ENCODE data around the gene MMAA.
"Not testable (repeated sequence)": the region's sequence is repeated elsewhere in the genome, so short reads cannot be mapped to it uniquely, and the experiment has no call there.

The MMAA gene

DNA sequence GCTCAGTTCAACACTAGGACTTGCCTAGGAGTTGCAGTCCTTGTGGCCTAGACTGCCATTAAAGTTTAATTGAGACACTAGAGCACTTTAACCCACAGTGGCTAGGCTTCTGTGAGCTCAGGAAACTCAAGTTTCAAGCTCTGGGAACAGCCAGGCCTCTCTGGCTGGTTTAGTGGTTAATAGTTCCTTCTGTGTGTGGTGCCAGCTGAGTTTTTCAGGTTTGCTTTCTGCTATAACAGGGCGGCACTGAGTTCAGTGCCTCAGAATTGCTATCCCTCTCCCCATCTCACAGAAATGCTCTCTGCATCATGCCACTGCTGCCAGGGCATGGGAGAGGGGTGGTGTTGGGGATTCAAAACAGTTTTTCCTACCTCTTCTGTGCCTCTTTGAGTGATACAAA is 15.9 kb downstream of the MMAA start:
- no peak overlapping the region for H3K9ac ChIP-seq (ENCODE audit: low read depth, low read length)
- H2AFZ ChIP-seq (ENCODE audit: low read depth, low read length) = no peak overlapping the region
- DNase-seq = no peak

DNA sequence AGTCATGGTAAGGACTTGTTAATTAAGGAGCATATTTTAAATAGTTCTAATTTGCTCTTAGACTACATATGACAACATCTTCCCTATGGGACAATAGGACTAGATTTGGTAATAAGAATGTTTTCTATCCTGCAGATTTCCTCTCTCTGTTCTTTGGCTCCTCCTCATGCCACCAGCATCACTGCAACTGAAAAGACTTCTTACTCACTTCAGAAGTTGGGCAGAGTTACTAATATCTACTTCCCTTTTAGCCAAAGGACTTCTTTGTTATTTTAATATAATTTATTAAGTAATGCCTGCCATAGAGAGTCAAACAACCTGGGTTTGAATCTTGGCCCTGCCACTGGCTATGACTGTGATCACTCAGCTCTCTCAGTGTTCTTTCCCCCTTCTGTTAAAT is 16.4 kb downstream of the MMAA start:
- Histone ChIP-seq H3K27me3 (ENCODE audit: insufficient read depth, low read length, poor library complexity) (no peaks in the 10 kb centered on the region), H3K9ac (ENCODE audit: low read depth, low read length) (no peak overlapping the region), H3K4me2 (ENCODE audit: insufficient read depth, low read length) (no peak overlapping the region), H3K79me2 (ENCODE audit: insufficient read depth, low read length) (peaks cover 4% of the 10 kb centered on the region; the same call in 1 of the 2 replicates), H3K4me3 (ENCODE audit: low read depth in 1 of 2, low read length in 2 of 2) (no peak overlapping the region), H3K9me3 (ENCODE audit: insufficient read depth, low read length, severe bottlenecking) (no peaks in the 10 kb centered on the region), H2AFZ (ENCODE audit: low read depth, low read length) (no peak overlapping the region), H3K36me3 (ENCODE audit: insufficient read depth, low read length) (peaks cover under 1% of the 10 kb centered on the region; the same call in 1 of the 2 replicates), H3K4me1 (ENCODE audit: insufficient read depth, low read length) (no peaks in the 10 kb centered on the region), H4K20me1 (ENCODE audit: insufficient read depth, low read length) (peaks cover 5% of the 10 kb centered on the region; the same call in 1 of the 2 replicates), H3K27ac (ENCODE audit: low read length) (no peak overlapping the region)
- no peak for DNase-seq
- ATAC-seq (ENCODE audit: insufficient read depth, low read depth) = no peak
- TF ChIP-seq, protein P1, sequence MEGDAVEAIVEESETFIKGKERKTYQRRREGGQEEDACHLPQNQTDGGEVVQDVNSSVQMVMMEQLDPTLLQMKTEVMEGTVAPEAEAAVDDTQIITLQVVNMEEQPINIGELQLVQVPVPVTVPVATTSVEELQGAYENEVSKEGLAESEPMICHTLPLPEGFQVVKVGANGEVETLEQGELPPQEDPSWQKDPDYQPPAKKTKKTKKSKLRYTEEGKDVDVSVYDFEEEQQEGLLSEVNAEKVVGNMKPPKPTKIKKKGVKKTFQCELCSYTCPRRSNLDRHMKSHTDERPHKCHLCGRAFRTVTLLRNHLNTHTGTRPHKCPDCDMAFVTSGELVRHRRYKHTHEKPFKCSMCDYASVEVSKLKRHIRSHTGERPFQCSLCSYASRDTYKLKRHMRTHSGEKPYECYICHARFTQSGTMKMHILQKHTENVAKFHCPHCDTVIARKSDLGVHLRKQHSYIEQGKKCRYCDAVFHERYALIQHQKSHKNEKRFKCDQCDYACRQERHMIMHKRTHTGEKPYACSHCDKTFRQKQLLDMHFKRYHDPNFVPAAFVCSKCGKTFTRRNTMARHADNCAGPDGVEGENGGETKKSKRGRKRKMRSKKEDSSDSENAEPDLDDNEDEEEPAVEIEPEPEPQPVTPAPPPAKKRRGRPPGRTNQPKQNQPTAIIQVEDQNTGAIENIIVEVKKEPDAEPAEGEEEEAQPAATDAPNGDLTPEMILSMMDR (IDR thresholded peaks at IDR 0.05; ENCODE audit: borderline replicate concordance, extremely low read depth, low read length, poor library complexity, severe bottlenecking) = no peak
- no peak for TF ChIP-seq EZH2 (IDR thresholded peaks at IDR 0.05; ENCODE audit: borderline replicate concordance, low read depth, low read length, severe bottlenecking)

More for the DNA sequence above, 15.9 kb downstream of the MMAA start:
- Histone ChIP-seq H4K20me1 (ENCODE audit: insufficient read depth, low read length) (peaks cover 5% of the 10 kb centered on the region; the same call in 1 of the 2 replicates), H3K4me1 (ENCODE audit: insufficient read depth, low read length) (no peaks in the 10 kb centered on the region), H3K9me3 (ENCODE audit: insufficient read depth, low read length, severe bottlenecking) (no peaks in the 10 kb centered on the region), H3K27me3 (ENCODE audit: insufficient read depth, low read length, poor library complexity) (no peaks in the 10 kb centered on the region), H3K79me2 (ENCODE audit: insufficient read depth, low read length) (peaks cover 4% of the 10 kb centered on the region; the same call in 1 of the 2 replicates), H3K36me3 (ENCODE audit: insufficient read depth, low read length) (no peaks in the 10 kb centered on the region), H3K4me2 (ENCODE audit: insufficient read depth, low read length) (no peak overlapping the region), H3K4me3 (ENCODE audit: low read depth in 1 of 2, low read length in 2 of 2) (no peak overlapping the region), H3K27ac (ENCODE audit: low read length) (no peak overlapping the region)
- peak; percentile 61; the same call in 2 of the 3 replicates for ATAC-seq (ENCODE audit: insufficient read depth, low read depth)
- TF ChIP-seq, protein P1 (IDR thresholded peaks at IDR 0.05; ENCODE audit: borderline replicate concordance, extremely low read depth, low read length, poor library complexity, severe bottlenecking) = no peak
- no peak for TF ChIP-seq EZH2 (IDR thresholded peaks at IDR 0.05; ENCODE audit: borderline replicate concordance, low read depth, low read length, severe bottlenecking)

DNA sequence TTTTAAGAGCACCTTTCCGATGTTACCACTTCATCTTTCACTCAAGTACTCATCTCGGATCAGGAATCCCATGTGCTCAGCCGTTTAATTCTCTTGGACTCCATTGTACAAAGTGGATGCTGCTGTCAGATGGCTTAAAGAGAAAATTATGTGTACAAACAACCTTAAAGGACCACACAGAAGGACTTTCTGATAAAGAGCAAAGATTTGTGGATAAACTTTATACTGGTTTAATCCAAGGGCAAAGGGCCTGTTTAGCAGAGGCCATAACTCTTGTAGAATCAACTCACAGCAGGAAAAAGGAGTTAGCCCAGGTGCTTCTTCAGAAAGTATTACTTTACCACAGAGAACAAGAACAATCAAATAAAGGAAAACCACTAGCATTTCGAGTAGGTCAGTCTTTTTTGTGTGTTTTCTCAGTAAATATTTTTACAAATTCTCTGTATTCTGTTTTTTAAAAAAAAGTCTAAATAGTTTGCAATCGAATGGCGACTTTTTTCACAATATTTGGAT is 20.1 kb downstream of the MMAA start:
- no peak overlapping the region for H3K4me2 ChIP-seq (ENCODE audit: insufficient read depth, low read length)
- H3K79me2 ChIP-seq (ENCODE audit: insufficient read depth, low read length) = no peaks in the 10 kb centered on the region
- no peak overlapping the region for H3K9ac ChIP-seq (ENCODE audit: low read depth, low read length)
- TF ChIP-seq EZH2 (IDR thresholded peaks at IDR 0.05; ENCODE audit: borderline replicate concordance, low read depth, low read length, severe bottlenecking) = no peak
- TF ChIP-seq, protein P1 (IDR thresholded peaks at IDR 0.05; ENCODE audit: borderline replicate concordance, extremely low read depth, low read length, poor library complexity, severe bottlenecking) = no peak
- peaks cover 2% of the 10 kb centered on the region; the same call in 1 of the 2 replicates for H3K36me3 ChIP-seq (ENCODE audit: insufficient read depth, low read length)
- no peak overlapping the region for H3K27ac ChIP-seq (ENCODE audit: low read length)
- no peaks in the 10 kb centered on the region for H3K9me3 ChIP-seq (ENCODE audit: insufficient read depth, low read length, severe bottlenecking)
- H3K27me3 ChIP-seq (ENCODE audit: insufficient read depth, low read length, poor library complexity) = no peaks in the 10 kb centered on the region
- ATAC-seq (ENCODE audit: insufficient read depth, low read depth) (peak; percentile 48; the same call in 1 of the 3 replicates), DNase-seq (no peak)
- H2AFZ ChIP-seq (ENCODE audit: low read depth, low read length) = no peak overlapping the region
- peaks cover under 1% of the 10 kb centered on the region; the same call in 1 of the 2 replicates for H4K20me1 ChIP-seq (ENCODE audit: insufficient read depth, low read length)
- H3K4me3 ChIP-seq (ENCODE audit: low read depth in 1 of 2, low read length in 2 of 2) = no peak overlapping the region
- no peaks in the 10 kb centered on the region for H3K4me1 ChIP-seq (ENCODE audit: insufficient read depth, low read length)

DNA sequence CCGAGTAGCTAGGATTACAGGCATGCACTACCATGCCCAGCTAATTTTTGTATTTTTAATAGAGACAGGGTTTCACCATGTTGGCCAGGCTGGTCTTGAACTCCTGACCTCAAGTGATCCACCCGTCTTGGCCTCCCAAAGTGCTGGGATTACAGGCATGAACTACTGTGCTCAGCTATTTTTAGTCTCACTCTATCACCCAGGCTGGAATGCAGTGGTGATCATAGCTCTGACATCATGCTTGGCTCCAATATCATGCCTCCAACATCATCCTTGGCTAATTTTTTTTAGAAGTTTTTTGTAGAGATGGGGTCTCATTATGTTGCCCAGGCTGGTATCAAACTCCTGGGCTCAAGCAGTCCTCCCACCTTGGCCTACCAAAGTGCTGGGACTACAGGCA is 21.1 kb downstream of the MMAA start:
- not testable (repeated sequence) for H3K4me2 ChIP-seq (ENCODE audit: insufficient read depth, low read length); H4K20me1 ChIP-seq (ENCODE audit: insufficient read depth, low read length); H2AFZ ChIP-seq (ENCODE audit: low read depth, low read length); H3K9me3 ChIP-seq (ENCODE audit: insufficient read depth, low read length, severe bottlenecking); ATAC-seq (ENCODE audit: insufficient read depth, low read depth); H3K4me3 ChIP-seq (ENCODE audit: low read depth in 1 of 2, low read length in 2 of 2); DNase-seq; H3K79me2 ChIP-seq (ENCODE audit: insufficient read depth, low read length); H3K36me3 ChIP-seq (ENCODE audit: insufficient read depth, low read length); H3K27ac ChIP-seq (ENCODE audit: low read length); H3K9ac ChIP-seq (ENCODE audit: low read depth, low read length); H3K4me1 ChIP-seq (ENCODE audit: insufficient read depth, low read length); H3K27me3 ChIP-seq (ENCODE audit: insufficient read depth, low read length, poor library complexity)

Data from DND-41 (cell line).